HL-60 (cell line): ENCODE measurements around the gene TBX2.

Experiments used
- GABPA ChIP-seq: IDR thresholded peaks from 2 replicates; pipeline ENCODE4 v1.6.1; 2012; ENCODE audit warnings: low read depth
- POLR2AphosphoS5 ChIP-seq: IDR thresholded peaks from 2 replicates; pipeline ENCODE4 v1.6.1; 2012; ENCODE audit warnings: low read depth
- SPI1 ChIP-seq: IDR thresholded peaks from 2 replicates; pipeline ENCODE4 v1.6.1; 2012; ENCODE audit warnings: low read depth, mild to moderate bottlenecking, borderline replicate concordance
- TF ChIP-seq, protein P1 (sequence below): IDR thresholded peaks from one replicate; pipeline ENCODE4 v1.5.1; 2011; ENCODE audit warnings: low read length, control low read depth, inconsistent platforms; ENCODE audit not compliant: insufficient read depth
- TF ChIP-seq, protein P2 (sequence below): IDR thresholded peaks from 2 replicates; pipeline ENCODE4 v1.6.1; 2012; ENCODE audit warnings: low read depth; ENCODE audit not compliant: insufficient replicate concordance

DNA sequence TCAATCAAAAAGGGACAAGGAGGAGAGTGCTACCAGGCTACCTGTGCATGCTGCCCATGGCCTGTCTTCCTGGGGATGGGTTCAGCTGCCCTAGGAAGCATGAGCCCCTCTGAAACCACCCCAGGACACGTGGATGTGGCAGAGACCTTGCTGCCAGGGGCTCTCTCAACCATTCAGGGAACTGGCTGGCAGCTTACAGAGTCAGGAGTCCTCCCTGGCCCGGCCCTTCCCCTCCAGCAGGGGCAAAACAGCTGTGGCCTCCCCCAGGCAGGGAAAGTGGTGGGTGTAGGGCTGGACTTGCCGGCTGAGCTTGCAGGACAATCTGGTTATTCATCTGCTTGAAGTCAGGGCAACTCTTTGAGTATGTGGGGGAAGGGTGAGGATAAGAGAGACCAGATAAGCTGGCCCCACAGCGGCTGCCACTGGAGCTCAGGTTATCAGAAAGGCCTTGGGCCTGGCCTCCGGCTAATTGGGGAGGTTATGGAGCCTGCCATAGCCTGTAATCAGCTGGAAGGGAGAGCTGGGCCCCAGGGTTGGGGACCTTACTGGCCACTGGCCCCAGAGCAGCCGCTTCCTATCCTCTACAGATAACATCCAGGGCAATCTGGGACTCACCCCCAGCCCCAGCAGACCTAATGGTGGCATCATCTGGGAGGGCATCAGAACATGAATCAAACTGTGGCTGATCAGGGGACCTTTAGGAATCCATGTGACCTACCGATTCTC, 5.6 kb upstream of the TBX2 start:
- TF ChIP-seq, protein P1, sequence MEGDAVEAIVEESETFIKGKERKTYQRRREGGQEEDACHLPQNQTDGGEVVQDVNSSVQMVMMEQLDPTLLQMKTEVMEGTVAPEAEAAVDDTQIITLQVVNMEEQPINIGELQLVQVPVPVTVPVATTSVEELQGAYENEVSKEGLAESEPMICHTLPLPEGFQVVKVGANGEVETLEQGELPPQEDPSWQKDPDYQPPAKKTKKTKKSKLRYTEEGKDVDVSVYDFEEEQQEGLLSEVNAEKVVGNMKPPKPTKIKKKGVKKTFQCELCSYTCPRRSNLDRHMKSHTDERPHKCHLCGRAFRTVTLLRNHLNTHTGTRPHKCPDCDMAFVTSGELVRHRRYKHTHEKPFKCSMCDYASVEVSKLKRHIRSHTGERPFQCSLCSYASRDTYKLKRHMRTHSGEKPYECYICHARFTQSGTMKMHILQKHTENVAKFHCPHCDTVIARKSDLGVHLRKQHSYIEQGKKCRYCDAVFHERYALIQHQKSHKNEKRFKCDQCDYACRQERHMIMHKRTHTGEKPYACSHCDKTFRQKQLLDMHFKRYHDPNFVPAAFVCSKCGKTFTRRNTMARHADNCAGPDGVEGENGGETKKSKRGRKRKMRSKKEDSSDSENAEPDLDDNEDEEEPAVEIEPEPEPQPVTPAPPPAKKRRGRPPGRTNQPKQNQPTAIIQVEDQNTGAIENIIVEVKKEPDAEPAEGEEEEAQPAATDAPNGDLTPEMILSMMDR: no peak
- TF ChIP-seq POLR2AphosphoS5 (no peak), SPI1 (no peak), GABPA (no peak)
- TF ChIP-seq, protein P2, sequence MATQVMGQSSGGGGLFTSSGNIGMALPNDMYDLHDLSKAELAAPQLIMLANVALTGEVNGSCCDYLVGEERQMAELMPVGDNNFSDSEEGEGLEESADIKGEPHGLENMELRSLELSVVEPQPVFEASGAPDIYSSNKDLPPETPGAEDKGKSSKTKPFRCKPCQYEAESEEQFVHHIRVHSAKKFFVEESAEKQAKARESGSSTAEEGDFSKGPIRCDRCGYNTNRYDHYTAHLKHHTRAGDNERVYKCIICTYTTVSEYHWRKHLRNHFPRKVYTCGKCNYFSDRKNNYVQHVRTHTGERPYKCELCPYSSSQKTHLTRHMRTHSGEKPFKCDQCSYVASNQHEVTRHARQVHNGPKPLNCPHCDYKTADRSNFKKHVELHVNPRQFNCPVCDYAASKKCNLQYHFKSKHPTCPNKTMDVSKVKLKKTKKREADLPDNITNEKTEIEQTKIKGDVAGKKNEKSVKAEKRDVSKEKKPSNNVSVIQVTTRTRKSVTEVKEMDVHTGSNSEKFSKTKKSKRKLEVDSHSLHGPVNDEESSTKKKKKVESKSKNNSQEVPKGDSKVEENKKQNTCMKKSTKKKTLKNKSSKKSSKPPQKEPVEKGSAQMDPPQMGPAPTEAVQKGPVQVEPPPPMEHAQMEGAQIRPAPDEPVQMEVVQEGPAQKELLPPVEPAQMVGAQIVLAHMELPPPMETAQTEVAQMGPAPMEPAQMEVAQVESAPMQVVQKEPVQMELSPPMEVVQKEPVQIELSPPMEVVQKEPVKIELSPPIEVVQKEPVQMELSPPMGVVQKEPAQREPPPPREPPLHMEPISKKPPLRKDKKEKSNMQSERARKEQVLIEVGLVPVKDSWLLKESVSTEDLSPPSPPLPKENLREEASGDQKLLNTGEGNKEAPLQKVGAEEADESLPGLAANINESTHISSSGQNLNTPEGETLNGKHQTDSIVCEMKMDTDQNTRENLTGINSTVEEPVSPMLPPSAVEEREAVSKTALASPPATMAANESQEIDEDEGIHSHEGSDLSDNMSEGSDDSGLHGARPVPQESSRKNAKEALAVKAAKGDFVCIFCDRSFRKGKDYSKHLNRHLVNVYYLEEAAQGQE: no peak
